NK-92 treated with Interleukin-12 subunit alpha and Interleukin-12 subunit beta, amount 100 ng/mL, for 24 hours (cell line): ENCODE data around the gene PRELID2.
"Not testable (repeated sequence)": the region's sequence is repeated elsewhere in the genome, so short reads cannot be mapped to it uniquely, and the experiment has no call there.

ENCODE experiments used
- DNase-seq: peaks from one replicate; lab custom pipeline; 2025; lab: John Stamatoyannopoulos, UW

The PRELID2 gene

DNA sequence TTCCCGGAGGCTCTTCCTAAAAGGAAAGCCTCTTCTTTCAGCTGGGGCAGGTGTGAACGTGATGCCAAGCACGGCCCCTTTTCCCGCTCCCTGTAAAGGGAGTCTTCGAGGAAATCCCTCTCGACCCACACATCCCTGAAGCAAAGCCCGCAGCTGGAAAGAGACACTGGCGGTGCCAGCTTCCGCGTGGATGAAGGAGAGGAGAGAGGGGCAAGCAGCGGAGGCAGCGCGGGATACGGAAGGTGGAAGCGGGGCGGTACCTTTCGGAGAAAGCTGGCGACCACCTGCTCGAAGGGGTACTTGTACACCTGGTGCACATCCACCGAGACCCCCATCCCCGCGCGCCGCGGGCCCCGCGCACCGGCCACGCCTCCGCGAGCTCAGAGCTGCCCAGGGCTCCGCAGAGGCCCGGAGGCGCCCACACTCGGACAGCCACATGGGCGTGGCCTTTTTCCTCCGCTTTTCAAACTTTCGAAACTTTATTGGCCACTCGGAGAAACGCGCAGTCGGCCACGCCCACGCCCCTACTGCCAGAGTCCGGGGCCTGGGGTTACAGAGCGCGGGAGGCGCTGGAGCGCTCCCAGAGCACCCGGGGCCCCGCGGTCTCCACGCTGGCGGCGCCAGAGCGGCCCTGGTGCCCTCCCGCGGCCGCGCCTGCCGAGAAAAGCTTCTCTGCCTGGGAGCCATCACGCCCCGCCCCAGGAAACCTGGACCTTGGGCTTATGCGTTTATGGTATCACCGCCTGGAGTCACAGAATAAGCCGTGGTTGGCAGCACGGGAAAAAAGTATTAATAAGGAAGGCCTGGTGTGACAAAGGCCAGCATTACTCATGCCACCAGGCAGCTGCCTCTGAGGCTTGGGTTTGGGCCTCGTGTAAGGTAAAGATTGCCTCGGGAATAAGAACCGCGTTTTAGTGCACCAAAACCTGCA, at the start of gene PRELID2:
Gene PRELID2, minus strand, starts transcription at position 426 of the 931 bp plus-strand sequence. Its CDS starts 91 bp downstream, at position 335.
- DNase-seq: no peak

DNA sequence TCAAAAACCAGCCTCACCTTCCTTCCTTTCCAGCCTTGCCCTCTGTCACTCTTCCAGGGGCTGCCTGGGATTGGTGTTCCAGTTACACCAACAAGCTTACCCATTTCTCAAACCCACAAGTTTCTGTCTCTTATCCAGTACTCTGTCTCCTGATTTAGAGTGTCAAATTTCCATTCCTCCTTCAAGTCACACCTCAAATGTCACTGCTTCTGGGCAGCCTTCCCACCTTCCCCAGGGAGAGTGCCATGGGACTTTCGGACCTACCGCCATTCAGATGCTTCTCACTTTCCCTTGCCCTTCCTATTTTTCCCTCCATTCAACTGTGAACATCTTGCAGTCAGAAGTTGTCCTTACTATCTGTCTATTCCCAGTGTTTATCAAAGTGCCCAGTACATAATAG, 39.6 kb upstream of the PRELID2 start:
- DNase-seq: no peak

DNA sequence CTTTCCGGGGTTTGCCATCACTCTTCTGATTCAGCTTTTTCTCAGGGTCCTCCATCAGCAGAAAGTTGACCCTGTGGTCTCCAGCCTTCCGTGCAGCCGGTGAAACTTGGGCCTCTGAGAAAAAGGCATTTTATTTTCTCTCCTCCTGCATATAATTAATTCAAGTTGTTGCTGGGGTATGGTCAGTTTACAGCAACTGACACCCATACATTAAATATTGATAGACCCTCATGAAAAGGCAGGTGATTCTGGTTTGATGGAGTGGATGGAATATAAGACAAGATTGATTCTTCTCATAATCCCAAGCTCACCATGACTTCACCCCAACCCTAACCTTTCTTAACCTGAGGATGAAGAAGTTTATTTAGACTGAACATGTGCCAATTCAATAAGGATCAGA, 37.8 kb upstream of the PRELID2 start, which contains the start of gene GRXCR2:
Gene GRXCR2, minus strand, starts transcription at position 101 of the 400 bp plus-strand sequence. Its CDS starts 46 bp downstream, at position 55.
- no peak for DNase-seq

DNA sequence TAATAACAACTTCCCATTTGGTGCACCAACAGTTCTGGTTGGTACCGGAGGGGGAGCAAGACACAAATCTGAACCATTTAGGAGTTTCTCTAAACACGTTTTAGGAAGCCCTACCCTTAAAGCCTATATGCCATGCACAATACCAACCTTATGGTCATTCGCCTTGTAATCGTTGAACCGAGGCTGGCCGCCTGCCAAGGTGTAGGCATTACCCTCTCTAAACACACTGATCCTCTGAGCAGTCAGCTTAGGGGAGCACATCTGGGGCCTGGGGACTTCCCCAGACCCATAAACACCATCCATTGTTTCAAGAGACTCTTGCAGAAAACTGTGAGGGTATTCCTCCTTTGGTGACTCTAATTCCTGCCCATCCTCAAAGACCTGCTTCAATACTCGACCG, 37.3 kb upstream of the PRELID2 start:
- DNase-seq: no peak

DNA sequence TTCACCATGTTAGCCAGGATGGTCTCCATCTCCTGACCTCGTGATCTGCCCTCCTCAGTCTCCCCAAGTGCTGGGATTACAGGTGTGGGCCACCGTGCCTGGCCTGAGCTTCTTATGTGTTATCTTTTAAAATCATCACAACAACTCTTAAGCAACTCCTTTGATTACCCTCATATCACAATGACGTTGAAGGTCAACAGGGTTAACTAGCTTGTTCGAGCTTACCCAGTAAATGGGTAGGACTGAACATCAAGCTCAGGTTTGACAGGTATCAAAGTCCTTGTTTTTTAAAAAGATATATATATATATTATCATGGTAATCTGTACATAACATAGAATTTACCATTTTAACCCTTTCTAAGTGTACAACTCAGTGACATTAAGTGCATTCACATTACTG, 34.6 kb upstream of the PRELID2 start:
- no peak for DNase-seq

DNA sequence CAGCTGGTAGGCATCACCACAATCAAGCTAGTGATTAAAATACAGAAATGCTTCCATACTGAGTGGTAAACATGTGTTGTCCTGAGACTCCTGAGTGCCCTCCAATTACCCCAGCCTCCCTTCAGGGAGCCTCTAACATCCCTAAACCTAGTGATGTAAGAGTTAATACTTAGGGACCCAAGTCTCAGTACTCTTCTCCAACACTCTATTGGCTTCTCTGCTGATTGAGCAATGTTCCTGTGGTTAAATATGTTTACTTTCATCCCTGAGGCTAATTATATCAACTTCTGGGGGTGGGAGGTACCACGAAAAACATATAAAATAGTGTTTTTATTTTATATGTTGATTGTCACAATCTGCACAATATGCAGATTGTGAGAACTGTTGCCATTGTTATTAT, 32.7 kb upstream of the PRELID2 start:
- no peak for DNase-seq

DNA sequence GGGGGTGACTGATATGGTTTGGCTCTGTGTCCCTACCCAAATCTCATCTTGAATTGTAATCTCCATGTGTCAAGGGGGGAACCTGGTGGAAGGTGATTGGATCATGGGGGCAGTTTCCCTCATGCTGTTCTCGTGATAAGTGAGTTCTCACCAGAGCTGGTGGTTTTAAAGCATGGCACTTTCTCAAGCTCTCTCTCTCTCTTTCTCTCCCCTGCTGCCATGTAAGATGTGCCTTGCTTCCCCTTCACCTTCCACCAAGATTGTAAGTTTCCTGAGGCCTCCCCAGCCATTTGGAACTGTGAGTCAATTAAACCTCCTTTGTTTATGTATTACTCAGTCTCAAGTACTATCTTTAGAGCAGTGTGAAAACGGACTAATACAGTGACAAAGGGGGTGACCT, 29.3 kb upstream of the PRELID2 start:
- DNase-seq: not testable (repeated sequence)

DNA sequence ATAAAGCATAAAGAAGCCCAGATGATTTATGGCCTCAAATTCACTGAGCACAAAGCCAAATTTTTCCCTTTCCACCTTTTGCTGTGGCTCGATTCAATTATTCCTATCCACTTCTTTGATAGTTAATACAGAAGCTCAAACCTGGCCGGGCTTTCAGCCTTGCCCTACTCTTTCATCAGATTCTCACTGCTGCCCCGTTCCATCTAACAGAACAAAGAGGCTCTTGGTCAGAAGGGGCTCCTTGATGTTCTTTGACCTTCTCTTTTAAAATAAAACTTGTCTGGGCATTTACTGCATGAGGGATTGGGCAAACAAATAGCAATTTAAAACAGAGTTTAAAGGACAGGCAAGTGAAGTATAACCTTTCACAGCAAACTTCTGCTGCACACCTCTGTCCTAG, 27.9 kb upstream of the PRELID2 start:
- no peak for DNase-seq

DNA sequence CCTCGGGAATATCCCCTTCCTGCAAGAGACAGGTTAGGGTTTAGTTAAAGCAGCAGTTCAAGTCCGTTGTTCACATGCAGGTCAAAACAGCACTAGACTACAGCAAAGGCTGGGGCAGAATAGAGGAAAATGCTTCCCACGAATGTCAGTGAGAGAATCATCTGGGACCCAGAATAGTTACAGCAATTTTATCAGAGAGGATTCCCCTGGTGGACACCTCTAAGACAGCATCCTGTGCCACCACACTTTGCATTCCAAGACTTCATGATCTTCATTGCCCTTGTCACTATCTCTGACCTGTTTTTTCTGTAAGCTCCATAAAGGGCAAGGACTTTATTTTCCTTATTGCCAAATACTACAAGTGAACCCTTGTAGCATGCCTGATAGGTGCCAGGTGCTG, 24.8 kb upstream of the PRELID2 start:
- DNase-seq: no peak

DNA sequence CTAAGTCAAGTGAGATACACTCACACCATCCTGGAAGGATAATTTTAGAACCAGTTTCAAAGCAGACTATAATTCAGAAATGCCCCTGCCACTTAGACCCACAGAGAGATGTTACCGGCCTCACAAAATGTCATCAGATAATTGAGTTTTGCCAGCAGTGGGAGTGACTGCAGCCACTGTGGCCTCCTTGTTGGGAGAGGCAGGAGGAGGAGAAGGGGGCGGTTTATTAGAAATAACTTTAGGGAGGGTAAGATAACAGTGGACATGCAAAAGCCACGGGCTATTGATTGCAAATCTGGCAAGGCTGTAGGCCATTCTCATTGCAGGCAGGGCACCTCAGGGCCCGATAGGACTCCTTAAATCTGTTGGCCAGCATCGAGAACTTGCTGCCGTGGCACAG, 24.3 kb upstream of the PRELID2 start:
- no peak for DNase-seq

DNA sequence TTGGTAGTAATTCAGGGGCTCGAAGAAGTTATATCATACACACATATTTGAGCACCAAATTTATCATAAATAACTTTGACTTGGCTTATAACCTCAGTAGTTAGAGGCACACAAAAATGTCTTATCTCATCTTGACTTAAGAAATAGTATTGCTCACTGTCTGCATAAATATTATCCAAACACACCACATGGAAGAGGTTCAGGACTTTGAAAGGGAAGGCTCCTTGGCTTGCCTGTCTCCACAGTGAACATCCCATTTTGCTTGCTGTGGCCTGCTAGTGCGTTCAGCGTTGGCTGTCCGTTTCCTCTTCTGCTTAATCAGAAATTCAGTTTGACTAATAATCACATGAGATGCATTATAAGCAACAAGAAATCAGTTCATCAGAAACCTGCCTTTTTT, 23.8 kb upstream of the PRELID2 start:
- no peak for DNase-seq

DNA sequence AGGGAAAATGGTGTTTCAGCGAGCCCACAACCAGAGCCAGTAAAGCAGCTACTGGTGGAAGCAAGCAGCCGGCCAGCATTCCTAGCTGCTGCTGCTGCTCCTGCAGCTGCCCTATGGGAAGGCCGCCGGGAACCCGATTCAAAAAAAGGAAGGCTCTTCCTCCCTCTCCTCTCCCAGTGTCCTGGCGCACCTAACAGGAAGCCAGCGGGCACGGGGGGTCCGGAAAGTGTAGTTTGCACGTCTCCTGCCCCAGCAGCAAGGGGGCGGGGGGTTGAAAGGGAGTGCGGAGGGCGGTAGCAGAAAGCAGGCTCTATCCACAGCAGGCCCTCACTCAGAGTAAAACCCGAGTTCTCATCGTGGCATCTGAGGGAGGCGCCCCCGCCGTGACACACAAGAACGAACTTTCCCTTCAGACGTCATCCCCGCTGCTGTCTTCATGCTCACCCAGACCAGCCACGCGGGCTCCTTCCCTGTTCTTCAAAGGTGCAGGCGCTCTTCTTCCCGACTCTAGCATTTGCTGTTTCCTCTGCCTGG, 21.2 kb upstream of the PRELID2 start:
- DNase-seq: no peak

DNA sequence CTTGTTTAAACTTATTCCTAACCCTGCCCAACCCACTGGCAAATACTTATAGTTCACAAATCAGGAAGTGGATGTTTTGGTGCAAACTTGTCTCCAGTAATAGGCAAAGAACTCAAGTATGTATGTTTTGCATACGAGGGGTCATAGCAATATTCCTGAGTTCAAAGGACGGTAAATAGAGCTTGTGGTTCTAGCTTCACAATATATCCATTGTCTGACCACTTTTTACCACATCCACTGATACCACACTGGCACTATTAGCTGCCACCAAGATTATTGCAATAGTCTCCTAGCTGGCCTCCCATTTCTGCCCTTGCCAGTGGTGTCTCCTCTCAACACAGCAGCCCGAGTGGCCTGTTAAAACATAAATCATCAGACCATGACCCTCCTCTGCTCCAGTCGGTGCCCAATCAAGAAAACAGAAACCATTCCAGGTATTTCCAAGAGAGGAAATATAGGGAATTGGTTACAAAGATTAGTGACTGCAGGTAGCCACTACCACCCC, 20.7 kb upstream of the PRELID2 start:
- no peak for DNase-seq

DNA sequence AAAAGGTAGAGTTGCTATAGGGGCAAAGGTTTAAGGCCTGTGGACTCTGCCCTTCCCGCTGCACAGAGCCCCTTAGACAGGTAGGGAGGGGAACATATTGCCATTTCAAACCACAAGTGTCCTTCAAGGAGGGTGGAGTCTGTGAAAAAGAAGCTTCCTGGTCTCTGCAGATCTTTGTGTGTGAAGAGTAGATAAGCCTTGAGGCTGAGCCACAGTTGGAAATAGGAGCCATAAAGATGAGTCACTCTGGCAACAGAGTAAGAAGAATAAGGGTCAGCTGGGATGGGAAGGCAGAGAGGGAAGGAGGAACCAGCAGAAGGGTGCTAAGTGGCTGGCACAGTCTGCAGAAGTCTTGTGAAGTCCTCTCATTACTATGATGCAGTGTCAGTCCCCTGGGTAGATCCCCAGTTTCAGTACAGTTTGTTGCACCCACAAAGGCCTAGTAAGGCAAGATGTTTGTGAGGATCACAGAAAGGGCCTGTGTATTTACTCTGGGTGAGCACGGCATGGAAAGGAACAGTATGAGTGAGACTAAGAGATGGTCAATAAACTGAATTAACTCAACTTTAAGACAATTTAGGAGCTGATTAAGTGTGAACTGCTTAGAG, 19.6 kb upstream of the PRELID2 start:
- no peak for DNase-seq

DNA sequence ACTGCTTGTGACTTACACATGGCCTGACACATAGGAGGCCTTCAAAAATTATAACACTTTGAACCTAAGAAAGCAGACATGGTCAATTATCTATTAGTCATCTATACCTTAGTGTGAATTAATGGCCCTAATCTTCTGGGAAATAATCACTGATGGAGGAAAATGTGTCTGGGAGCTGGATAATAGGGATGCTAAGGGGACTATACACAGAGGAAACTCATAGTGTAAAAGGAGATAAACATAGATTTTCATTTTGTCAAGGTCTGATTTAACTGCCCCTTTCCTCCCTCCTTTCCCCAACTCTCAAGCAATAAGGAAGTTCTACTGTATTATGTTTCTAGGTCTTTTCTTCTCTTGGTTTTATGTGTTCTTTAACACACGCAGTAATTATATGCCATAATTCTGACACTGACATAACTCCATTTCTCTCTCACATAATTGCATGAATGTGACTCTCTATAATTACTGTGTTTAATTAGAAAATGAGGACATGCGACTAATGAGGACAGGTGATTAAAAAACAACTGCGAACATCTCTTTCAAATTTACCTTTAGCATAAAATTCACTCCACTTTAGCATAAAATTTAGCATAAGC, 18.7 kb upstream of the PRELID2 start:
- DNase-seq: no peak

DNA sequence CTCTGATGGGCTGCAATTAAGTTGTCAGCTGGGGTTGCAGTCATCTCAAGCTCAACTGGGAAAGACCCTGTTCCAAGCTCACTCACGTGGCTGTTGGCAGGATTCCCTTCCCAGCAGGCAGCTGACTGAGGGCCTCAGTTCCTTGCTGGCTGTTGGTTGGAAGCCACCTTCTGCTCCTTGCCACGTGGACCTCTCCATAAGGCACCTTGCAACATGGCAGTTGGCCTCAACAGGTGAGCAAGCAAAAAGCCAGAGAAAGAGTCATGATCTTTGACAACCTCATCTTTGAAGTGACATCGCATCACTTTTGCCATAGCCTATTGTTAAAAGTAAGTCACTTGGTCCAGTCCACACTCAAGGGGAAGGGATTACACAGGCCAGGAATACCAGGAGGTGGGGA, 17.8 kb upstream of the PRELID2 start:
- no peak for DNase-seq

DNA sequence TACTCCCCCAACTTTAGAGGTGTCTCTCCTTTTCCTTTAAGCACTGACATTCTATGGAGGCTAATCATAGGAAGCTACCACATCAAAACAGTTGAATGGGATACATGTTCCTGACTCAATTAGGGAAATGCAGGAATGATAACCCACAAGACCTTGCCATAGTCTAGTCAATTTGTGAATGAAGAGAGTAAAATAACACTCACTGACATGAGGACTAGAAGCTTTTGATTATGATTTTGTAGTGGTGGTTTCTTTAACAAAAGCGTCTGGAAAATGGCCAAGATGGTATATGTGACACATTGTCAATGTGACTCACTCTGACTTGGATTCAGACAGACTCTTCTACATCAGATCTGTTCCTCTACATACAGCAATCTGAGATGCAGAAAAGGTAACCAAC, 13.7 kb upstream of the PRELID2 start:
- no peak for DNase-seq

DNA sequence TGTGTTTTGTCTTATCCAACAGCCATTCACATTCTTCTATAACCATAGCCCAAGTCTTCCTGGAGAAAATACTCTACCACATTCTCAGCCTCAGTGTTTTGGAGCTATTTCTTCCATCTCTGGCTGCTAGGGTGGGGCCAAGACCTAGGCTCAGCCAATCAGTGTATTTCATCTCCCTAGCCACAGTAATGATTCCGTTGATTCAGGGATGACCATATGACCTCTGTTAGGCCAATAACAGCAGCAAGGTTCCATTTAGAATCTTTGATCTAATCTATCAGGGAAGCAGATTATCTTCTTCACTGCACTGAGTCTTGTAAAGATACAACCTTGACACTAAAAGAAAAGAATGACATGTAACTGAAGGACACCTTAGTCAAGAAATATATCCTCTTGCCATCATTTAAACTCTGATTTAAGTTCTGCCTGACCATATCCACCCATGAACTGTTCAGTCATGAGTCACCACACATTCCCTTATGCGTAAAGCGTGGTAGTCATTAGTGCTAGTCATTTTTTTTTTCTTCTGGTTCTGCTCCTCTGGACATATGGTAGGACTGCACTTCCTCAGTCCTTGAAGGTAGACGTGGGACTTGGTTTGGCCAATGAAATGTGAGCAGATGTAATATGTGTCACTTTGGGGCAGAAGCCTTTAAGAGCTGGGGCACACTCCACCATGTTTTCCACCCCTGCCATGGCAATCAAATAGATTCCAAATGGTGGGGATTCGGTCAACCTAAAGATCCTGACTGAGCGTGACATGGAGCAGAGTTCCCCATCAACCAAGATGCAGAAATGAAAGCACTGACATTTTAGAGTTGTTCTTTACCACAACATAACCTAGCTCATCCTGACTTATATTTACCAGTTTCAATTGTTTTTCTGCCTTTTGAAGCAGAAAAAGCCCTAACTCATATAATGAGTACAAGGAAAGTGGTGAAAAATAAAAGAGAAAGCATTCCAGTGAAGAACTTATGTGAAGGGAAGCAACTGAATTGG, 12.7 kb upstream of the PRELID2 start:
- no peak for DNase-seq

DNA sequence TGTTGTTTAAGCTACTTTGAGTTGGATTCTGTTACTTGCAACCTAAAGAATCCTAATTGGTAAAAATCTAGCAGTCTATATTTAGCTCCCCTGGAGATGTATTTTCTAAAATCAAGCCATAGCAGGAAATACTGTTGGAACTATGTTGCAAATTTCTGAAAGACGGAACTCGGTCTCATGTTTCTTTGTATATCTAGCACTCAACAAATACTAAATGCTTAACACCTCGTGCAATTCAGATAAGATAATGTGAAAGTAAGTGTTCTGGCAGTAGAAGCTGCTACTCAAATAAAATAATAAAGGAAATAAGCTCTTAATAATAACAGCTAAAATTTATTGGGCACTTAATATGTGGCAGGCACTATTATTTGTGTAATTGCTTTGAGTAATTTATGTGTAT, 10.9 kb upstream of the PRELID2 start:
- DNase-seq: no peak

DNA sequence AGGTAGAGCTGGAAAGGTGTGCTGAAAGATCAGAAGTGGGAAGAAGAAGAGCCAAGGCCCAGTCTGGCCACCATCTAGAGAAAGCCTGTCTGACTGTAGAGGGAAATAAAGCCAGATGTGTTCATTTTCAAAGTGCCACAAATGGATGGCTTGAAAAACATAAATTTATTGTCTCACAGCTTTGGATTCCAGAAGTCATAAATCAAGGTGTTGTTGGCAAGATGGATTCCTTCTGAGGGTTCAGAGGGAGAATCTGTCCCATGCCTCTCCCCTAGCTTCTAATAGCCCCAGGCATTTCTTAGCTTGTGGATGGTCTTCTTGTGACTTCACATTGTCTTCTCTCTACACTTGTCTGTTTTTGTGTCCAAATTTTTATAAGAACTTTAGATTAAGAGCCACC, 6.2 kb upstream of the PRELID2 start:
- no peak for DNase-seq

DNA sequence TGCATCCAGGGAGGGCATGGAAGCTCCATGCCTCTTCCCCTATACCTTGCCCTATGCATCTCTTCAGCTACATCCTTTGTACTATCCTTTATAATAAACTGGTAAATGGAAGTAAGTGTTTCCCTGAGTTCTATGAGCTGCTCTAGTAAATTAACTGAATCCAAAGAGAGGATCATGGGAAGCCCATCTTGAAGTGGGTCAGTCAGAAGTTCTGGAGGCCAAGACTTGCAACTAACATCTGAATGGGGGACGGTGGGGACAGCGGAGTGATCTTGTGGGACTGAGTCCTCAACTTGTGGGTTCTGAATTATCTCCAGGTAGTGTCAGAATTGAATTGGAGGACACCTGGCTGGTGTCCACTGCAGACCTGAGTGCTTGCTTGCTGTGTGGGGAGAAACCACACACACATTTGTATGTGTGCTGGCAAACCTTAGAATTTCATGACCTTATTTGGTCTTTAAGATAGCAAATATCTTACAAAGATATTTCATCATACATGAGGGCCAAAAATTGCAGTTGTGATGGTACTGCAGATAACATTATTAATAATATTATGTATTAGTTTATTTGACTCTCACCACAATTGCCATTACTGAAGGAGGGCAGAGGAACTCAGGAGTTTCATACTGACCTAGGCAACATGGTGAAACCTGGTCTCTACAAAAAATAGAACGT, 5.5 kb upstream of the PRELID2 start:
- no peak for DNase-seq
